PC-3 (cell line): ENCODE data around the gene LPCAT1. TPM values are rescaled to one million over a fixed set of nuclear protein-coding genes. Genes with fewer than 3 reads are reported as not detected.

Source experiments
- ATAC-seq: fragments of 200-7000 bp; cut with Tn5 transposase; 2 replicates; pipeline ENCODE4 v1.9.1; 2020; ENCODE audit warnings: mild to moderate bottlenecking, moderate library complexity
- BruUV-seq: library from RNA; stranded (reverse); fragments of 400-500 nt; replicated peaks from 2 replicates; lab custom pipeline; 2021; lab: Mats Ljungman, UMichigan
- CTCF ChIA-PET: fragments of 300-600 bp; sonication (Branson Sonifier 250); formaldehyde crosslinking; loops from one replicate; lab custom pipeline; 2022; ENCODE audit warnings: antibody characterized with exemption; lab: Charles Lee
- POLR2A ChIA-PET: fragments of 300-600 bp; sonication (Branson Sonifier 250); formaldehyde crosslinking; loops from one replicate; lab custom pipeline; 2022; ENCODE audit warnings: antibody characterized with exemption; ENCODE audit not compliant: unreplicated experiment; lab: Charles Lee
- DNase-seq: peaks from one replicate; pipeline ENCODE4 v3.0.0-alpha.2; 2015
- H2AFZ ChIP-seq: fragments of 300-600 bp; sonication (generic); 2 replicates; pipeline ENCODE4 v1.6.0; 2016; ENCODE audit warnings: antibody characterized with exemption, low read length
- H3F3A ChIP-seq: fragments of 300-600 bp; sonication (generic); one replicate; pipeline ENCODE4 v1.6.0; 2017; ENCODE audit warnings: antibody characterized with exemption, low read length, control low read depth, mild to moderate bottlenecking; ENCODE audit not compliant: unreplicated experiment
- H3K27ac ChIP-seq: fragments of 300-600 bp; sonication (generic); 2 replicates; pipeline ENCODE4 v1.5.1; 2016; ENCODE audit warnings: mild to moderate bottlenecking, low read length
- H3K27me3 ChIP-seq: fragments of 300-600 bp; sonication (generic); 2 replicates; pipeline ENCODE4 v1.6.1; 2016; ENCODE audit warnings: low read length, mixed read lengths
- H3K36me3 ChIP-seq: fragments of 300-600 bp; sonication (generic); 2 replicates; pipeline ENCODE4 v1.6.1; 2016; ENCODE audit warnings: low read depth, mixed run types, low read length, mixed read lengths
- H3K4me1 ChIP-seq: fragments of 300-600 bp; sonication (generic); 2 replicates; pipeline ENCODE4 v1.5.1; 2016; ENCODE audit warnings: low read length; ENCODE audit not compliant: insufficient read depth
- H3K4me2 ChIP-seq: fragments of 300-600 bp; sonication (generic); 2 replicates; pipeline ENCODE4 v1.6.0; 2016; ENCODE audit warnings: low read length
- H3K4me3 ChIP-seq: fragments of 300-600 bp; sonication (generic); 2 replicates; pipeline ENCODE4 v1.5.1; 2016; ENCODE audit warnings: mild to moderate bottlenecking, low read length, mixed read lengths
- H3K79me2 ChIP-seq: fragments of 300-600 bp; sonication (generic); 2 replicates; pipeline ENCODE4 v1.6.1; 2017; ENCODE audit warnings: low read length, mixed read lengths
- H3K9ac ChIP-seq: fragments of 300-600 bp; sonication (generic); 2 replicates; pipeline ENCODE4 v1.6.0; 2016; ENCODE audit warnings: mild to moderate bottlenecking, low read length
- H3K9me2 ChIP-seq: fragments of 300-600 bp; sonication (generic); replicated peaks from 2 replicates; pipeline ENCODE4 v1.6.1; 2016; ENCODE audit warnings: mixed run types, low read length, mixed read lengths
- H3K9me3 ChIP-seq: fragments of 300-600 bp; sonication (generic); 2 replicates; pipeline ENCODE4 v1.6.1; 2016; ENCODE audit warnings: low read length, mixed read lengths
- H4K20me1 ChIP-seq: fragments of 300-600 bp; sonication (generic); 2 replicates; pipeline ENCODE4 v1.6.1; 2016; ENCODE audit warnings: low read length, mixed read lengths
- CTCF ChIP-seq: fragments of 300-600 bp; sonication (generic); conservative IDR thresholded peaks from 2 replicates; pipeline ENCODE4 v1.5.1; 2017; ENCODE audit warnings: antibody characterized with exemption, low read depth, mild to moderate bottlenecking, low read length
- EZH2 ChIP-seq: fragments of 300-600 bp; sonication (generic); IDR thresholded peaks from one replicate; pipeline ENCODE4 v1.6.1; 2017; ENCODE audit warnings: antibody characterized with exemption, mild to moderate bottlenecking, low read length; ENCODE audit not compliant: unreplicated experiment
- EZH2phosphoT487 ChIP-seq: fragments of 300-600 bp; sonication (generic); IDR thresholded peaks from 2 replicates; pipeline ENCODE4 v1.6.1; 2018; ENCODE audit warnings: mild to moderate bottlenecking, antibody characterized with exemption, low read length, borderline replicate concordance
- intact Hi-C: fragments of 100-400 bp; cut with micrococcal nuclease; formaldehyde crosslinking; loops from 2 replicates; pipeline ENCODE4 v1.9.0; 2023
- total RNA-seq: library from RNA; depleted of rRNA; stranded (reverse); fragments of >200 nt; gene quantifications from 2 replicates; pipeline ENCODE4 v1.2.3, GENCODE V29; 2014

The LPCAT1 gene
- total RNA-seq, 1 experiment from 2014 or later: 121 TPM

DNA sequence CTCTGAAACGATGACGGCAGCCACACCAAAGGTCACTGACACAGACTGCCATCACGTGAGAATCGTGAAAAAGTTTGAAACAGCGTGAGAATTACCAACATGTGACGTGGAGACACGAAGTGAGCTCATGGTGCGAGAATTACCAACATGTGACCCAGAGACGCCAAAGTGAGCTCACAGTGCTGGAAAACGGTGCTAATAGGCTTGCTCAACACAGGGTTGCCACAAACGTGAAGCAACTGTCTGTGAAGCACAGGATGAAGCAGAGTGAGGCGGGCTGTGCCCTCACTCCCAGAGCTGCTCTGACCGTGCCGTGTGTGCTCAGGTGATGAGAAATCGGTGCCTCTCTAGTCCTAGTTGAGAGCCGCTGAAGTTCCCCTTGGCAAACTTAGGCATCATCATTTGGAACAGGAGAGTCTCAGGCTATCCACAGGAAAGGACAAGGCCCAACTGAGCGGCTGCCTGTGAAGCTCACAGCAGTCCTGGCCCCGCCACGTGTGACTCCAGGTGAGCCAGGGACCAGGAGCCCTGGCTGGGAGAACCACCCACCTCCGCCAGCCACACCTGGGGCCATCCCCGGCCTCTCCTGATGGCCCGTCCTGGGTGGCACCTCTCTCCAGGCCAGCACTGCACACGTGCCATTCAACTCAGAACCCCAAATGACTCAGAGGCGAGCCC lies 48.8 kb downstream of the LPCAT1 start:
- no peaks in the 10 kb centered on the region for H3F3A ChIP-seq
- H3K79me2 ChIP-seq: no peaks in the 10 kb centered on the region
- TF ChIP-seq EZH2 (no peak), EZH2phosphoT487 (no peak), CTCF (no peak)
- H3K9me3 ChIP-seq: no peaks in the 10 kb centered on the region
- H3K36me3 ChIP-seq: peaks cover 53% of the 10 kb centered on the region
- ChIA-PET POLR2A (no interaction called here), CTCF (no interaction called here)
- no peaks in the 10 kb centered on the region for H3K27me3 ChIP-seq
- BruUV-seq: no TSS peak
- no peak overlapping the region for H3K27ac ChIP-seq
- H3K4me1 ChIP-seq: peaks cover 4% of the 10 kb centered on the region; the same call in 1 of the 2 replicates
- intact Hi-C loops: loop anchor here (5.0 kb wide), 1 partner anchor 167 kb away; no protein-coding TSS in a partner anchor
- H3K4me2 ChIP-seq: no peak overlapping the region
- no peak overlapping the region for H3K9ac ChIP-seq
- no peak overlapping the region for H2AFZ ChIP-seq
- no peaks in the 10 kb centered on the region for H3K9me2 ChIP-seq
- ATAC-seq (no peak), DNase-seq (no peak)
- H3K4me3 ChIP-seq: no peak overlapping the region
- H4K20me1 ChIP-seq: no peaks in the 10 kb centered on the region

DNA sequence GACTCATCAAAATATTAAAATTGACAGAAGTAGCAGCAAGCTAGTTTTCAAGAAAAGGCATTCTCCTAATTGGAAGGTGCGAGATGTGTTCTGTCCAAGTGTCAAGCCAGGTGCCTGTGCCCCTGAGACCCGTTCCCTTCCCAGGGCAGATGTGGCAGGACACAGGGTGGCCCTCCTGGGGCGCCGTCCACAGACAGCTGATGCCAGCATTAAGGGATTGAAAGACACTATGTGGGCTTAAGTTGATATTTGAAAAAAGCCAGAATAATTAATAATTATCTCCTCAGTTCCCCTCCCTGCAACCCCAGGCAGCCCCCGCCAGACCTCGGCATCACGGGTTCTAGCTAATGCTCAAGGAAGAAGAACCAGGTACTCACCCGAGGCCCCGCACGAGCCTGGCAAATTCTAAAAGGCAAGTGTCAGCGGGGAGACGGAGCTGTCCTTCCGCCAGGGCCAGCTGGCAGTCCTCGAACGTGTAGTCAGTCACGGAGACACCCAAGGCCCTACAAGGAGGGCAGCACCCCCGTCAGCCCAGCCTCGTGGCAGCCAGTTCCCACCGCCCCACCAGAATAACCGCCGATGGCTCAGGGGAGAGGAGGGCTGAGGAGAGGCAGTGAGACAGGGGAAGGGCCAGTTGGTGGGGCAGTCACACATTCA lies 49.4 kb downstream of the LPCAT1 start:
- intact Hi-C loops: no loop called here
- Histone ChIP-seq H3K27me3 (no peaks in the 10 kb centered on the region), H3K9me2 (no peaks in the 10 kb centered on the region), H3F3A (no peaks in the 10 kb centered on the region), H3K9ac (no peak overlapping the region), H3K36me3 (peaks cover 50% of the 10 kb centered on the region), H3K4me3 (no peak overlapping the region), H3K27ac (no peak overlapping the region), H3K4me2 (no peak overlapping the region), H2AFZ (no peak overlapping the region), H3K4me1 (peaks cover 4% of the 10 kb centered on the region; the same call in 1 of the 2 replicates), H3K79me2 (no peaks in the 10 kb centered on the region), H3K9me3 (no peaks in the 10 kb centered on the region), H4K20me1 (no peaks in the 10 kb centered on the region)
- BruUV-seq: no TSS peak
- no peak for TF ChIP-seq CTCF
- TF ChIP-seq EZH2: no peak
- no peak for TF ChIP-seq EZH2phosphoT487
- ChIA-PET CTCF (no interaction called here), POLR2A (no interaction called here)
- no peak for ATAC-seq
- no peak for DNase-seq

DNA sequence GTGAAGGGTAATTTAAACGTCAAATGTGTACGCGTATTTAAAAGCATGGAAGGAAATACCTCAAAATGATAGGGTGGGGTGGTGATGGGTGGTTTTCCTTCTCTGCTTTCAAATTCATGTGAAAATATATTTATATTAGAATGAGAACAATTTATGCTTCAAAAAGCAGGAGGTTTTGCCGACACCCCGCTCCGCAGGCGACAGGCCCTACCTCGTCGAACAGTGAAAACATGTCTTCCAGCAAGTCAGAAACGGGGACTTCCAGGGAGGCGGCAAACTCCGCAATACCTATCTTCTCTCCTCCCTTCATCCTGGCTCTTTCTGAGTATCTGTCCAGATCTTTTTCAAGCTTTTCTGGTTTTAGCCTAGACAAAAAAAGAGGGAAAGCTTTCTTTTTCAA lies 50.0 kb downstream of the LPCAT1 start:
- Histone ChIP-seq H3F3A (no peaks in the 10 kb centered on the region), H2AFZ (no peak overlapping the region), H3K36me3 (peaks cover 47% of the 10 kb centered on the region), H3K4me1 (peaks cover 4% of the 10 kb centered on the region; the same call in 1 of the 2 replicates), H3K27ac (no peak overlapping the region), H3K9ac (no peak overlapping the region), H3K4me3 (no peak overlapping the region), H3K27me3 (no peaks in the 10 kb centered on the region), H4K20me1 (no peaks in the 10 kb centered on the region), H3K9me3 (no peaks in the 10 kb centered on the region), H3K4me2 (no peak overlapping the region), H3K9me2 (no peaks in the 10 kb centered on the region), H3K79me2 (no peaks in the 10 kb centered on the region)
- ChIA-PET CTCF (no interaction called here), POLR2A (no interaction called here)
- no TSS peak for BruUV-seq
- DNase-seq: no peak
- intact Hi-C loops: no loop called here
- ATAC-seq: no peak
- TF ChIP-seq EZH2phosphoT487 (no peak), CTCF (no peak), EZH2 (no peak)
